ENCODE results near the gene AOC1.
"Not testable (repeated sequence)": the region's sequence is repeated elsewhere in the genome, so short reads cannot be mapped to it uniquely, and the experiment has no call there.

The AOC1 gene

GRCh38 chr7:150852371-150852905 lies at the start of gene AOC1:
TSS of gene AOC1 (plus strand) at chr7:150852517. CDS start at chr7:150856471, 3,954 bp downstream.
- DNase-seq (ENCODE audit: low read depth in 2 of 3, low spot score in 2 of 3), result no peak

GRCh38 chr7:150803161-150803860 lies 49.0 kb upstream of the AOC1 start:
- DNase-seq (ENCODE audit: low read depth in 2 of 3, low spot score in 2 of 3), result no peak

- DNase-seq (ENCODE audit: low read depth in 2 of 3, low spot score in 2 of 3), result no peak
Observed at GRCh38 chr7:150804802-150805201, 47.5 kb upstream of the AOC1 start.

- DNase-seq (ENCODE audit: low read depth in 2 of 3, low spot score in 2 of 3), result no peak
Observed at GRCh38 chr7:150805864-150806263, 46.5 kb upstream of the AOC1 start.

GRCh38 chr7:150806454-150806853 lies 45.9 kb upstream of the AOC1 start:
- DNase-seq (ENCODE audit: low read depth in 2 of 3, low spot score in 2 of 3), result no peak

GRCh38 chr7:150806863-150807262 lies 45.5 kb upstream of the AOC1 start:
- no peak for DNase-seq (ENCODE audit: low read depth in 2 of 3, low spot score in 2 of 3)

GRCh38 chr7:150807616-150808438 lies 44.5 kb upstream of the AOC1 start:
- not testable (repeated sequence) for DNase-seq (ENCODE audit: low read depth in 2 of 3, low spot score in 2 of 3)

- no peak for DNase-seq (ENCODE audit: low read depth in 2 of 3, low spot score in 2 of 3)
Observed at GRCh38 chr7:150814328-150815001, 37.9 kb upstream of the AOC1 start.

GRCh38 chr7:150818971-150819370 lies 33.3 kb upstream of the AOC1 start:
- DNase-seq (ENCODE audit: low read depth in 2 of 3, low spot score in 2 of 3), result no peak

GRCh38 chr7:150820148-150820547 lies 32.2 kb upstream of the AOC1 start:
- no peak for DNase-seq (ENCODE audit: low read depth in 2 of 3, low spot score in 2 of 3)

- DNase-seq (ENCODE audit: low read depth in 2 of 3, low spot score in 2 of 3), result no peak
Observed at GRCh38 chr7:150820578-150821198, 31.6 kb upstream of the AOC1 start.

- DNase-seq (ENCODE audit: low read depth in 2 of 3, low spot score in 2 of 3), result no peak
Observed at GRCh38 chr7:150823043-150823442, 29.3 kb upstream of the AOC1 start.

GRCh38 chr7:150823484-150824126 lies 28.7 kb upstream of the AOC1 start:
- DNase-seq (ENCODE audit: low read depth in 2 of 3, low spot score in 2 of 3), result no peak

- DNase-seq (ENCODE audit: low read depth in 2 of 3, low spot score in 2 of 3), result no peak
Observed at GRCh38 chr7:150824379-150825177, 27.7 kb upstream of the AOC1 start.

- DNase-seq (ENCODE audit: low read depth in 2 of 3, low spot score in 2 of 3), result no peak
Observed at GRCh38 chr7:150826061-150826849, 26.1 kb upstream of the AOC1 start.

GRCh38 chr7:150828384-150828783 lies 23.9 kb upstream of the AOC1 start:
- DNase-seq (ENCODE audit: low read depth in 2 of 3, low spot score in 2 of 3), result no peak

- no peak for DNase-seq (ENCODE audit: low read depth in 2 of 3, low spot score in 2 of 3)
Observed at GRCh38 chr7:150829426-150829825, 22.9 kb upstream of the AOC1 start.

- no peak for DNase-seq (ENCODE audit: low read depth in 2 of 3, low spot score in 2 of 3)
Observed at GRCh38 chr7:150830937-150831336, 21.4 kb upstream of the AOC1 start.

GRCh38 chr7:150831851-150832250 lies 20.5 kb upstream of the AOC1 start:
- DNase-seq (ENCODE audit: low read depth in 2 of 3, low spot score in 2 of 3), result no peak

Measured in activated CD8-positive, alpha-beta memory T cell treated with anti-CD3 and anti-CD28 coated beads for 48 hours (primary cell).